H1 (cell line): Measurements from ENCODE around the gene ZFAND6. TPM values are rescaled to one million over a fixed set of nuclear protein-coding genes. Genes with fewer than 3 reads are reported as not detected.

Experiments
- CTCF ChIA-PET: fragments of 300-600 bp; sonication (Branson Sonifier 250); formaldehyde crosslinking; loops from one replicate; lab custom pipeline; 2021; ENCODE audit not compliant: partially characterized antibody; lab: Charles Lee
- POLR2A ChIA-PET: fragments of 300-600 bp; sonication (Branson Sonifier 250); formaldehyde crosslinking; loops from one replicate; lab custom pipeline; 2021; ENCODE audit warnings: inconsistent platforms; ENCODE audit not compliant: partially characterized antibody; lab: Charles Lee
- DNase-seq, 2 experiments: peaks; one replicate each; pipeline versions ENCODE4 v3.0.0 to v3.0.0-alpha.2; 2010 to 2022; ENCODE audit warnings: low spot score in 2 of 2, low read depth in 1 of 2, mixed read lengths in 1 of 2
- FAIRE-seq: peaks from 2 replicates; lab custom pipeline; 2011; peaks lifted over from hg19 to GRCh38; lab: Jason Lieb, UNC
- H2AFZ ChIP-seq: 2 replicates; pipeline ENCODE4 v1.8.1; 2012; ENCODE audit warnings: low read length, inconsistent platforms
- H2AK5ac ChIP-seq: 2 replicates; pipeline ENCODE4 v1.6.1; 2013; ENCODE audit warnings: low read depth, low read length
- H2BK120ac ChIP-seq: replicated peaks from 2 replicates; pipeline ENCODE3; 2013; ENCODE audit warnings: low read depth, low read length, inconsistent platforms
- H2BK12ac ChIP-seq: 2 replicates; pipeline ENCODE4 v1.6.1; 2013; ENCODE audit warnings: low read depth, low read length
- H2BK15ac ChIP-seq: 2 replicates; pipeline ENCODE4 v1.6.1; 2013; ENCODE audit warnings: low read length
- H2BK20ac ChIP-seq: 2 replicates; pipeline ENCODE4 v1.6.1; 2013; ENCODE audit warnings: low read length
- H2BK5ac ChIP-seq: 2 replicates; pipeline ENCODE4 v1.6.1; 2013; ENCODE audit warnings: low read depth, low read length
- H3K14ac ChIP-seq: 2 replicates; pipeline ENCODE4 v1.6.1; 2013; ENCODE audit warnings: inconsistent platforms; ENCODE audit not compliant: insufficient read length
- H3K18ac ChIP-seq: 2 replicates; pipeline ENCODE4 v1.6.1; 2013; ENCODE audit warnings: low read length; ENCODE audit errors: extremely low read depth
- H3K23ac ChIP-seq: 2 replicates; pipeline ENCODE4 v1.6.1; 2013; ENCODE audit warnings: inconsistent platforms; ENCODE audit not compliant: insufficient read length
- H3K23me2 ChIP-seq: 2 replicates; pipeline ENCODE4 v1.6.1; 2013; ENCODE audit warnings: low read depth, low read length
- H3K27ac ChIP-seq: 2 replicates; pipeline ENCODE4 v1.6.1; 2011; ENCODE audit warnings: low read depth, low read length, inconsistent platforms
- H3K27me3 ChIP-seq, 4 experiments: replicated peaks in 1 of 4; 1 replicate in 1 of 4; 2 replicates in 3 of 4; pipeline versions ENCODE4 v1.6.1 to v1.8.1; 2011 to 2013; ENCODE audit warnings: low read length in 3 of 4, mild to moderate bottlenecking in 3 of 4, inconsistent platforms in 2 of 4, mixed read lengths in 2 of 4, moderate library complexity in 1 of 4; ENCODE audit not compliant: control insufficient read depth in 3 of 4, insufficient read depth in 3 of 4; ENCODE audit errors: extremely low read depth in 1 of 4
- H3K36me3 ChIP-seq, 4 experiments: 2 replicates each; pipeline versions ENCODE4 v1.6.1 to v1.8.1; 2011 to 2013; ENCODE audit warnings: mild to moderate bottlenecking in 4 of 4, low read length in 3 of 4, moderate library complexity in 2 of 4, control low read depth in 1 of 4, inconsistent platforms in 1 of 4; ENCODE audit not compliant: insufficient read depth in 4 of 4, control insufficient read depth in 2 of 4
- H3K4ac ChIP-seq: replicated peaks from 2 replicates; pipeline ENCODE3; 2013; ENCODE audit warnings: low read length, low read depth, mixed read lengths, inconsistent platforms; ENCODE audit not compliant: insufficient read length
- H3K4me1 ChIP-seq, 4 experiments: replicated peaks in 1 of 4; 1 replicate in 1 of 4; 2 replicates in 3 of 4; pipeline versions ENCODE4 v1.6.1 to v1.8.1; 2011 to 2013; ENCODE audit warnings: low read length in 3 of 4, inconsistent platforms in 2 of 4, mixed read lengths in 1 of 4; ENCODE audit not compliant: insufficient read depth in 4 of 4, control insufficient read depth in 3 of 4
- H3K4me2 ChIP-seq, 2 experiments: 2 replicates each; pipeline versions ENCODE4 v1.6.1 to v1.8.1; 2011 to 2013; ENCODE audit warnings: low read depth in 2 of 2, low read length in 2 of 2, control low read depth in 1 of 2, inconsistent platforms in 1 of 2, mild to moderate bottlenecking in 1 of 2; ENCODE audit not compliant: insufficient read depth in 1 of 2
- H3K4me3 ChIP-seq, 4 experiments: fragments of 200-600, 300-600 bp in 1 of 4; sonication (generic), shearing (Covaris generic), sonication (Bioruptor Twin) in 1 of 4; 2 replicates each; pipeline versions ENCODE4 v1.5.1 to v1.8.1; 2011 to 2016; ENCODE audit warnings: low read length in 4 of 4, low read depth in 3 of 4, control low read depth in 2 of 4, inconsistent platforms in 2 of 4, mild to moderate bottlenecking in 2 of 4, mixed read lengths in 1 of 4, moderate library complexity in 1 of 4; ENCODE audit not compliant: insufficient read depth in 2 of 4; ENCODE audit errors: extremely low read depth in 1 of 4
- H3K56ac ChIP-seq: replicated peaks from 2 replicates; pipeline ENCODE3; 2013; ENCODE audit warnings: low read depth, mild to moderate bottlenecking, mixed read lengths, low read length, inconsistent platforms; ENCODE audit not compliant: insufficient read length
- H3K79me1 ChIP-seq: 2 replicates; pipeline ENCODE4 v1.6.1; 2013; ENCODE audit warnings: low read depth, low read length, control low read depth
- H3K79me2 ChIP-seq, 2 experiments: 2 replicates each; pipeline versions ENCODE4 v1.6.1 to v1.8.1; 2012 to 2013; ENCODE audit warnings: low read length in 2 of 2, mild to moderate bottlenecking in 2 of 2, inconsistent platforms in 1 of 2; ENCODE audit not compliant: insufficient read depth in 2 of 2, control insufficient read depth in 1 of 2
- H3K9ac ChIP-seq, 4 experiments: replicated peaks in 1 of 4; 1 replicate in 1 of 4; 2 replicates in 3 of 4; pipeline versions ENCODE4 v1.6.1 to v1.8.1; 2011 to 2013; ENCODE audit warnings: low read depth in 3 of 4, low read length in 3 of 4, control low read depth in 2 of 4, mild to moderate bottlenecking in 2 of 4, moderate library complexity in 2 of 4, inconsistent platforms in 1 of 4; ENCODE audit errors: extremely low read depth in 1 of 4
- H3K9me3 ChIP-seq, 2 experiments: 2 replicates each; pipeline versions ENCODE4 v1.6.1 to v1.8.1; 2012 to 2013; ENCODE audit warnings: mild to moderate bottlenecking in 2 of 2, moderate library complexity in 2 of 2, control low read depth in 1 of 2, inconsistent platforms in 1 of 2, low read depth in 1 of 2, low read length in 1 of 2, mixed read lengths in 1 of 2; ENCODE audit not compliant: insufficient read depth in 2 of 2
- H4K20me1 ChIP-seq, 2 experiments: replicated peaks in 1 of 2; 2 replicates each; pipeline versions ENCODE3 to v1.8.1; 2011 to 2013; ENCODE audit warnings: inconsistent platforms in 2 of 2, low read length in 2 of 2, mild to moderate bottlenecking in 1 of 2; ENCODE audit not compliant: insufficient read depth in 2 of 2, control insufficient read depth in 1 of 2
- H4K5ac ChIP-seq: 2 replicates; pipeline ENCODE4 v1.6.1; 2013; ENCODE audit warnings: low read length, low read depth, mixed read lengths, inconsistent platforms; ENCODE audit not compliant: insufficient read length
- H4K8ac ChIP-seq: 2 replicates; pipeline ENCODE4 v1.8.0; 2013; ENCODE audit warnings: mild to moderate bottlenecking, moderate library complexity, low read length, inconsistent platforms; ENCODE audit not compliant: insufficient read depth; ENCODE audit errors: extremely low read depth
- H4K91ac ChIP-seq: replicated peaks from 2 replicates; pipeline ENCODE3; 2013; ENCODE audit warnings: low read length, mixed read lengths, inconsistent platforms; ENCODE audit not compliant: insufficient read length
- KDM4A ChIP-seq: IDR thresholded peaks from one replicate; pipeline ENCODE4 v1.7.1; 2012; ENCODE audit warnings: low read depth, mild to moderate bottlenecking, moderate library complexity, low read length, inconsistent platforms; ENCODE audit not compliant: severe bottlenecking
- USF2 ChIP-seq: IDR thresholded peaks from 2 replicates; pipeline ENCODE4 v1.6.1; 2011; ENCODE audit warnings: low read length, improper control_type of control experiment
- WGBS, 2 experiments: shearing (Covaris generic) in 1 of 2; methylation state at CpG; one replicate each; pipeline versions ENCODE4 v1.1.6 to v1.1.7; 2013 to 2015; ENCODE audit warnings: low lambda C conversion rate in 2 of 2, mixed read lengths in 2 of 2, inconsistent platforms in 1 of 2, low coverage in 1 of 2, missing lambda C conversion rate in 1 of 2; ENCODE audit not compliant: insufficient replicate concordance in 2 of 2, insufficient coverage in 1 of 2, insufficient read length in 1 of 2; ENCODE audit errors: extremely low coverage in 1 of 2, missing lambda C conversion rate in 1 of 2; 5-methylcytosine and 5-hydroxymethylcytosine counted together
- polyA plus RNA-seq, 7 experiments: library from polyadenylated mRNA; depleted of rRNA in 3 of 7; stranded (reverse) in 5 of 7; unstranded in 2 of 7; fragments of >200 nt in 5 of 7; fragments of 200-250 nt in 2 of 7; gene quantifications; 1 replicate in 5 of 7; 2 replicates in 1 of 7; 4 replicates in 1 of 7; pipeline versions ENCODE4 v1.2.1 to v1.2.3, GENCODE V29; 2011 to 2013; ENCODE audit warnings: missing spikeins in 2 of 7, mixed read lengths in 2 of 7
- total RNA-seq: library from RNA; stranded (reverse); fragmentation: NEBNext Ultra II Directional; extraction: Animal tissue kit (Norgen Biotek cat#: 25700); gene quantifications from 2 replicates; pipeline ENCODE4 v1.2.1, GENCODE V29; 2021

The ZFAND6 gene
- total and polyA plus RNA-seq, 2 of the 8 experiments (the other 6 are each of a cell fraction or from before 2014, with no cell fraction given), result 136 to 237 TPM

- no peaks in the 10 kb centered on the region; a peak in 1 of 4 replicates for H3K79me2 ChIP-seq
- H2BK120ac ChIP-seq, result no peak overlapping the region
- POLR2A ChIA-PET, result no interaction called here
- H4K8ac ChIP-seq, result no peak overlapping the region; the same call in 1 of the 2 replicates
- H3K27ac ChIP-seq, result no peak overlapping the region
- no peak overlapping the region for H2AFZ ChIP-seq
- peaks cover 0 to 10% (median 4%) of the 10 kb centered on the region in 4 experiments; a peak in 6 of 7 replicates for H3K4me1 ChIP-seq
- H3K9ac ChIP-seq, result no peak overlapping the region
- no peaks in the 10 kb centered on the region for H3K79me1 ChIP-seq
- no peak overlapping the region for H3K23ac ChIP-seq
- H2AK5ac ChIP-seq, result no peak overlapping the region
- H3K23me2 ChIP-seq, result peaks cover 4% of the 10 kb centered on the region; the same call in 1 of the 2 replicates
- H2BK20ac ChIP-seq, result 0 out of 2 replicates have a peak overlapping the region, but pooled peaks have one; percentile 64
- no peak overlapping the region for H2BK12ac ChIP-seq
- H4K91ac ChIP-seq, result no peak overlapping the region
- H3K4me3 ChIP-seq, result no peak overlapping the region
- H3K14ac ChIP-seq, result no peak overlapping the region
- no peak for FAIRE-seq
- H3K18ac ChIP-seq, result no peak overlapping the region
- CTCF ChIA-PET, result interaction anchor here (1.3 kb wide), 1 partner anchor 25 kb away, joined by 6 read pairs; no protein-coding TSS in a partner anchor
- no peak overlapping the region for H3K56ac ChIP-seq
- no peak for DNase-seq
- TF ChIP-seq KDM4A (no peak), USF2 (no peak)
- no peaks in the 10 kb centered on the region for H4K20me1 ChIP-seq
- H2BK5ac ChIP-seq, result no peak overlapping the region
- no peak overlapping the region for H4K5ac ChIP-seq
- H2BK15ac ChIP-seq, result no peak overlapping the region
- H3K4ac ChIP-seq, result no peak overlapping the region
- no peaks in the 10 kb centered on the region for H3K27me3 ChIP-seq
- no peaks in the 10 kb centered on the region; a peak in 1 of 4 replicates for H3K9me3 ChIP-seq
- no peaks in the 10 kb centered on the region for H3K36me3 ChIP-seq
- WGBS, 2 experiments, result 84% methylated on average over 3 of the region's 3 CpGs; no CpG with 5 or more reads in 1 of the 2 experiments
- no peak overlapping the region for H3K4me2 ChIP-seq
Measured at GRCh38 chr15:80026310-80026709, 33.2 kb upstream of the ZFAND6 start.
